ENCODE measurements around the gene ARRDC1.
A peak's percentile ranks its signal among the peaks of the same experiment; 100 is the strongest.
"Not testable (repeated sequence)": the region's sequence is repeated elsewhere in the genome, so short reads cannot be mapped to it uniquely, and the experiment has no call there.

The ARRDC1 gene, protein sequence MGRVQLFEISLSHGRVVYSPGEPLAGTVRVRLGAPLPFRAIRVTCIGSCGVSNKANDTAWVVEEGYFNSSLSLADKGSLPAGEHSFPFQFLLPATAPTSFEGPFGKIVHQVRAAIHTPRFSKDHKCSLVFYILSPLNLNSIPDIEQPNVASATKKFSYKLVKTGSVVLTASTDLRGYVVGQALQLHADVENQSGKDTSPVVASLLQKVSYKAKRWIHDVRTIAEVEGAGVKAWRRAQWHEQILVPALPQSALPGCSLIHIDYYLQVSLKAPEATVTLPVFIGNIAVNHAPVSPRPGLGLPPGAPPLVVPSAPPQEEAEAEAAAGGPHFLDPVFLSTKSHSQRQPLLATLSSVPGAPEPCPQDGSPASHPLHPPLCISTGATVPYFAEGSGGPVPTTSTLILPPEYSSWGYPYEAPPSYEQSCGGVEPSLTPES

DNA sequence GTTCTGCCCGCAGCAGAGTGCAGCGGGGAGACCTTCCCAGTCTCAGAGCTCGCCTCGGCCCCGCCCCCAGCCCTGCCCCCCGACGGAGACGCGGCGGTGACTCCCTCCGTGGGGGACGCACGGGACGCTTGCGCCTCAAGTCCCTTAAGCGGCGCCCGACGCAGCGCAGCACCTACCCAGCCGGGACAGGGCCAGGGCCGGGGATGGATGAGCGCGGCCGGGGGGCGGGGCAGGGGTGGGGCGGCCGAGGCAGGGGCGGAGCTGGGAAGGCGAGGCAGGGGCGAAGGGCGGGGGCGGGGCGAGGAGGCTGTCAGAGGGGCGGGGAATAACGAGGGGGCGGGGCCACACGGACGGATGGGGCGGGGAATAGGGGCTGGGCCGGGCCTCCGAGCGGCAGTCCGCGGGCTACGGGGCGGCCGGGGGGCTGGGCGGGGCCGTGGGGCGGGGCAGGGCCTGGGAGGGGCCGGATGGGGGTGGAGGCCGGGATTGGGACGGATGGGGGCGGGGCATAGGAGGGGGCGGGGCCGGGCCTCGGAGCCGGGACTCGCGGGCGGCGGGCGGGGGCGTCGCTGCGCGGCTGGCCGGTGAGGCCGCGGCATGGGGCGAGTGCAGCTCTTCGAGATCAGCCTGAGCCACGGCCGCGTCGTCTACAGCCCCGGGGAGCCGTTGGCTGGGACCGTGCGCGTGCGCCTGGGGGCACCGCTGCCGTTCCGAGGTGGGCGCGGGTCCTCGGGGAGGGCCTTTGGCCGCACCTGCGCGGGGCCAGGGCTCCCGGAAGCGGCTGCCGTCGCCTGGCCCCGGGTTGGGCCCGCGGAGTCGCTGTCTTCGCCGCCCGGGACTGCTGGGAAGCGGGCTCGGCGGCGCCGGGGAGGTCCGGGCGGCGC, at the start of gene ARRDC1:
TSS of gene ARRDC1 (plus strand) at position 566 of the 884 bp plus-strand sequence. CDS start at position 598, 32 bp downstream.
- DNase-seq (ENCODE audit: low read depth in 1 of 2, low spot score in 1 of 2): peak; percentile 88 to 94

DNA sequence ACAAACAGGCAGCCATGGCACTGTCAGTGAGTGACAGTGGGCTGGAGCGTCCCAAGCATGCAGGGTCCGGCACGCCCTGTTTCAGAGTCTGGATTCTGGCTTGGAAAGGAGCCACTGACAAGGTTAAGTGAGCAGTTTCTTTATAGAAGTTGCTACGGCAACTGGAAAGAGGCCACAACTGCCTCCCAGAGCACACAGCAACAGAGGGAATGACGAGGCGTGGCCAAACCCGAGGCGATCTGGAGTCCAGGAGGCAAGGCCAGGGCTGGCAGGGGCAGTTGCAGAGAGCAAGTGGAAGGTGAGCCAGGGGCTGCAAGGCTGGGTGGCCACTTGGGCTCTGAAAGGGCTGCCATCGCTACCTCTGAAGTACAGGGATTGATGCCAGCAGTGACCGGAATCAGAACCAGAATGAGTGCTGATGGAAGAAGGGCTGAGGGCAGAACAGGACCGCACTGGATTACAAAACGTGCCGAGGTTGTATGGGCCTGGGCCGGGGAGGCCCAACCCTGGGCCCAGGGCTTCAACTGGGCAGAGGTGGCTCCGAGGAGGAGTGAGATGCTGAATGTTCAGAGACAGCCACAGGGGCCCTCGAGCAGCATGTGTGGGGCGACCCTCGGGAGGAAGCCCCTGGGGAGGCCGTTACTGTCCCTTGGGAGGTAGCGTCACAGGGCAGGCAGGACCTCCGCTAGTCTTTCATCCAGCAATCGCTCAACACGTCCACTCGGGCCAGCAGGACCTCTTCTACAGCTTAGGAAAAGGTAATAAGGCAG, 49.2 kb upstream of the ARRDC1 start:
- no peak for DNase-seq (ENCODE audit: low read depth in 1 of 2, low spot score in 1 of 2)

DNA sequence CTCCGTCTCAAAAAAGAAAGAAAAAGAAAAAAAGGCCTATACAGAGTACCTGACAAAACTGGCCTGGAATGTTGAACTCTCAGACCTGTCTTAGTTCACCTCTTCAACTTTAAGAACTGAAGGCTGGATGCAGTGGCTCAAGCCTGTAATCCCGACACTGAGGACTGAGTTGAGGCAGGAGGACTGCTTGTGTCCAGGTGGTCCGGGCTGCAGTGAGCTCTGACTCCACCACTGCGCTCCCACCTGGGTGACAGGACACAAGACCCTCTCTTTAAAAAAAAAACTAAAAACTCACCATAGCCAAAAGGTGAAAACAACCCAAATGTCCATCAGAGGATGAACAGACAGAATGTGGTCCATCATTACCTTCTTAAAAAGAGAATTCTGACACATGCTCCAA, 47.4 kb upstream of the ARRDC1 start:
- no peak for DNase-seq (ENCODE audit: low read depth in 1 of 2, low spot score in 1 of 2)

DNA sequence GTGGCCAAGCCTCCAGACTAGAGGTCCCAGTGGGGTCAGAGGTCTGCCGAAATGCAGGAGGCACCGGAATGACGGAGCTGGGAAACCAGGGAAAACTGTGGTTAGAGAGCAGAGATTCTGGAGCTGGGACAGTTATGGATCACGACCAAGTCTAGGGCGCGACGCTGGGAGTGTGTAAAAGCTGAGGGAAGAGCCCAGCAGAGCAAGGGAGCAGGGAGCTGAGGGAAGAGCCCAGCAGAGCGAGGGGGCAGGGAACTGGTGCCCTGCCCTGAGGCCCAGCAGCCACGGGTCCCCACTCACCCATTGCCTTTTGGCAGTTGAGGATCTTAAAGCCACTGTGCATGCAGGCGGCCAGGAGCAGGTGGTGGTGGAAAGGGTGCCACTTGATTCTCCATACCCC, 41.4 kb upstream of the ARRDC1 start:
- no peak for DNase-seq (ENCODE audit: low read depth in 1 of 2, low spot score in 1 of 2)

DNA sequence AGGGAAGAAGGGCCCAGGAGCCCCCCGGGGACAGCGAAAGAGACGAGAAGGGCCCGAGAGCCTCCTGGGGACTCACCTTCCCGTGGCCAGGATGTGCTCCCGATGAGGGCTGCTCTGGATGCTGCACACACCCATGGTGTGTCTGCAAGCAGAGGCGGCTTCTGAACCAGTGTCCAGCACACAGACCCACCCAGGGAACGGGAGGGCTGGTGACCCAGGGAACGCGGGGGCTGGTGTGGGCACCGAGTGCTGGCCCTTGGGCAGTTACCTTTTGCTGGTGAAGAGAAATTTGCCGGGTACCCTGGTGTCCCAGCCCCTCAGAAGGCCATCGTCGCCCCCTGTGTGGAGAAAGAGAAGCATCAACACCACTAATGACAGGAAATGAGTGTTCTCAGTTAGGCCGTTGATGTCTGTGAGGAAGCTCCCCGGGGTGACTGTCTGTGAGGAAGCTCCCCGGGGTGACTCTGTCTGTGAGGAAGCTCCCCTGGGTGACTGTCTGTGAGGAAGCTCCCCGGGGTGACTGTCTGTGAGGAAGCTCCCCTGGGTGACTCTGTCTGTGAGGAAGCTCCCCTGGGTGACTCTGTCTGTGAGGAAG, 40.6 kb upstream of the ARRDC1 start:
- DNase-seq (ENCODE audit: low read depth in 1 of 2, low spot score in 1 of 2): no peak

DNA sequence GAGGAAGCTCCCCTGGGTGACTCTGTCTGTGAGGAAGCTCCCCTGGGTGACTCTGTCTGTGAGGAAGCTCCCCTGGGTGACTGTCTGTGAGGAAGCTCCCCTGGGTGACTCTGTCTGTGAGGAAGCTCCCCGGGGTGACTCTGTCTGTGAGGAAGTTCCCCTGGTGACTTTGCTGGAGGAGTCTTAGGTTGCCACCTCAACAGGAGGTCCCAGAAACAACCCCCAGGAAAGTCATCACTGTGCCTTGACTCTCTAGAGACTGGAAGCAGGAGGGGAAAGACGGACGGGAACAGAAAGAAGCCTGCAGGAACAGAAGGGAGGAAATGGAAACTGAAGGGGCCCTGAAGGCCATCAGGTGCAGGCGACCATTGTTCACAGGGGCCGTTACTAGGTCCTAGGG, 37.0 kb upstream of the ARRDC1 start:
- not testable (repeated sequence) for DNase-seq (ENCODE audit: low read depth in 1 of 2, low spot score in 1 of 2)

DNA sequence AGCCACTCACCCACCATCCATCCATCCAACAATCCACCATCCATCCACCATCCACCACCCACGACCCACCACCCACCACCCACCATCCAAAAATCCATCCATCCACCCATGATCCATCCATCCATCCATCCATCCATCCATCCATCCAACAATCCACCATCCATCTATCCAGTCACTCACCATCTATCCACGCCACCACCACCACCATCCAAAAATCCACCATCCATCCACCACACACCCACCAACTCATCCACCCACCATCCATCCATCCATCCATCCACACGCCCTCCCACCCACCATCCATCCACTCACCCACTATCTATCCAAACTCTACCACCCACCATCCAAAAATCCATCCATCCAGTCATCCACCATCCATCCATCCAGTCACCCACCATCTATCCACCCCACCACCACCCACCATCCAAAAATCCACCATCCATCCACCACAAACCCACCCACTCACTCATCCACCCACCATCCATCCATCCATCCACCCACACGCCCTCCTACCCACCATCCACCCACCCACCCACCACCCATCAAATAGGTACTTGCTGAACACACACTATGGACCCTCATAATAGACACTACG, 35.8 kb upstream of the ARRDC1 start:
- DNase-seq (ENCODE audit: low read depth in 1 of 2, low spot score in 1 of 2): no peak

DNA sequence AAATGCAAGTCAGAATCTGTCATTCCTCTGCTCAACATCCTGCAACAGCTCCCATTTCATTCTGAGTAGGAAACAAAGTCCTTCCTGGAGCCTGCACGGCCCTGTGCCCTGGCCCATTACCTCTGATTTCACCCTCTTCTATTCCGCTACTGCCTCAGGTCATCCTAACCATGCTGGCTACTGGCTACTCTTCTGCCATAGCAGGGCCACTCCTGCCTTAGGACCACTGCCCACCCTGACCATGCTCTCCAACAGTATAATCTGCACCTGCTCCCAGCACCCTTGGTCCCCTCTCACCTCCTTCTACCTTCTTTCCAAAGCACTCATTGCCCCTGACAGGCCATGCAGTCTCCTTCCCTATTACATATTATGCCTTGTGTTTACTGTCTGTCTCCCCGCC, 34.9 kb upstream of the ARRDC1 start:
- no peak for DNase-seq (ENCODE audit: low read depth in 1 of 2, low spot score in 1 of 2)

DNA sequence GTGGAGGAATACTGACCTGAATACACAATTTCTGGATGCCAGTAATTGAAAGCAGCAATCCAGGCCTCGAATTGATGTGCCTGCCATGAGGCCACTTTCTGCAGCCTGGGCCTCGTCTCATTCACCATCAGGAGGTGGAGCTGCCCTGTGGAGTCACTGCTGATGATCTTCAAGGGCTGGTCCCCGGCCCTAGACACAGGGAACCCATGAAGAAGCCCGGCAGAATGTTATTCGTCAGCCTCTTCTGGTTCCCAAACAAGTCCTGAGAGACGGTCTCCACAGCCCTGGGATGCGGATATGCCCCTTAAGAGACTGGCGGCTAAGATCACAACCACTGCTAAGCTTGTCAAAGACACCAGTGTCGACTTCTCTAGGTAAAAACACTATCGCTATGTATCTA, 31.3 kb upstream of the ARRDC1 start:
- no peak for DNase-seq (ENCODE audit: low read depth in 1 of 2, low spot score in 1 of 2)

DNA sequence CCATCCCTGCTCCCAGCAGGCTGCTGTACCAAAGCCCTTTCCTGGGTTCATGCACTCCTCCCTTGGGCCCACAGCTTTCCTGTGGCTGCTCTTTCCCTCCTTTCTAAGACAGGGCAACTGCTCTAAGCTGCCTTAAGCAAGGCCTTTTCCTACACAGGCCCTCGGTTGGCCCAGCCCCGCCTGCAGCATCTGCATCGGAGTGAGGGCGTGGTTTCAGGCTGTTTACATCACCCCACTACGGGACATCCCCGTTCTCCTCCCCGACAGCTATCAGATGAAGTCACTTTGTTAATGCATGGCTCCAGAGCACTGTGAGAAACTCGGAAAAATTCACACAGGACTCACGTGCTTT, 30.1 kb upstream of the ARRDC1 start:
- no peak for DNase-seq (ENCODE audit: low read depth in 1 of 2, low spot score in 1 of 2)

DNA sequence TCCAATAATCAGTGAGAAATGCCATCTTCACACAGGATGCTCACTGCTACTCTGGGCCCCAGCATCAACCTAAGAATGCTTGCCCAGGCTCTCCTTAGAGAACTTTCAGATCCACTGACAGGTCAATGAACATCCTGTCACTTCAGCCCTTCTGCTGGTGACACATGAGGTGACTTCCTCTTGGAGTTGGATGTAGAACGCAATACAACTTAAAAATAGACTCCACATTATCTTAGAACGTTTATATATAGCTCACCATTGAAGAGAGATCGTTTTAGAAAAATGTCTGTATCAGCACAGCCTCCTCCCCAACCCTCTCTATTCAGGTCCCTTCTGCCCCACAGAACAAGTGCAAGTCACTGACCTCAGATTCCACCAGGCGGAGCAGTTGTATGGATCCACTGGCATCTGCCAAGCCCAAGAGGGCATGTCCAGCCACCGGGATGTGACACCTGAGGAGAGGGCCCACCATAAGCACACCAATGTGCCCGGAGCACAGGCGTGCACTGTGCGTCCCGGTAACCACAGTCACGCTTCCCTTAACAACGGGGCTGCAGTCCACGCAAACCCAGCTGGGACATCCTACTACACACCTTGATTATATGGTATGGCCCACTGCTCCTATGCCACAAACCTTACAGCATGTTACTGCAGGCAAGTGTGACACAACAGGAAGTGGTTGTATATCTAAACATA, 29.6 kb upstream of the ARRDC1 start:
- no peak for DNase-seq (ENCODE audit: low read depth in 1 of 2, low spot score in 1 of 2)

DNA sequence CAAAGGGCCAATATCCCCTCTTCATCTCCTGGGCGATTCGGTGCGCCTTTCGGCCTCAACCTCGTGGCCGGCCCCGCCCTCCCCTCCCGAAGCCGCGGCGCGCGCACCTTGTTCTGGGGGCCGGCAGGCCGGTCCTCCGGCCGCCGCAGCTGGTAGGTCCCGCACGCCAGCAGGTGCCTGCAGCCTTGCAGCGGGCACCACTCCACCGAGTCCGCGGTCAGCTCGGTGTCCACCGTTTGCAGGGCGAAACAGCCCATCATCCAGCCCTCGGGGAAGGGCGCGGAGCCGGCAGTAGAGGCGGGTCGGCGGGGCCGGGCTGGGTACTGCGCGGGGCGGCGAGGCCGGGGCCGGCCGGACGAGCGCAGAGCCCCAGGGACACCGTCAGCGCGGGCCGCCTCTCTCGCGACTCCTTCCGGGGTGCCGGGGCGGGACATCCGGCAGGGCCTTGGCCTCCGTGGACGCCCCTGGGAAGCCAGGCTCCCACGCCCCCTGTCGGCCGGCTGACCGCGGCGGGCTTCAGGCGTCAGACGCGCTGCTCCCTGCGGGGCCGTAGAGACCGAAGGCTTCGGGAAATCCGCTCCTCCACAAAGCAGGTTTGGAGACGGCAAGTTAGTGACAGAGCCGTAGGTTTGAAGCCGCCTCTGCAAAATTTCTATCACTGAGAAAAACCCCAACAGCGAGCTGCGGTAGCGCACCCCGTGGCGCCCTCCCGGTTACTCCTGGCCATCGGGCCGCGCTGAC, 26.8 kb upstream of the ARRDC1 start, which contains the start of gene DPH7:
TSS of gene DPH7 (minus strand) at position 408 of the 741 bp plus-strand sequence. CDS start at position 260, 148 bp downstream.
- peak; percentile 94 to 95 for DNase-seq (ENCODE audit: low read depth in 1 of 2, low spot score in 1 of 2)

DNA sequence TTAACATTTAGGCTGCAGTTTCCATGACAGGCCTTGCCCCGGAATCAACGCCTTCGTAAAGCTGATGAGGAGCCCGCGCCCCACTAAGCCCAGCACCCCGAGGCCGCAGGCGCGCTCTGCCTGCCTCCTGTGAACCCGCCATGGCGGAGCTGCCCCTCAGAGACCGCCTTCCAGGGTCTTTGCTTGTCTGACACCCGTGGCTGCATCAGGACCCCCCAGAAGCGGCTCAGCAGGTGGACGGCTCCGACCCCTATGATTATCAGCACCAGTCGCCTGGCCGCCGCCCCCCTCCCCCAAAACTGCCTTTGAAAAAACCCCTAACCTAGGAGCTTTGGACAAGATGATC, 26.3 kb upstream of the ARRDC1 start:
- no peak for DNase-seq (ENCODE audit: low read depth in 1 of 2, low spot score in 1 of 2)

DNA sequence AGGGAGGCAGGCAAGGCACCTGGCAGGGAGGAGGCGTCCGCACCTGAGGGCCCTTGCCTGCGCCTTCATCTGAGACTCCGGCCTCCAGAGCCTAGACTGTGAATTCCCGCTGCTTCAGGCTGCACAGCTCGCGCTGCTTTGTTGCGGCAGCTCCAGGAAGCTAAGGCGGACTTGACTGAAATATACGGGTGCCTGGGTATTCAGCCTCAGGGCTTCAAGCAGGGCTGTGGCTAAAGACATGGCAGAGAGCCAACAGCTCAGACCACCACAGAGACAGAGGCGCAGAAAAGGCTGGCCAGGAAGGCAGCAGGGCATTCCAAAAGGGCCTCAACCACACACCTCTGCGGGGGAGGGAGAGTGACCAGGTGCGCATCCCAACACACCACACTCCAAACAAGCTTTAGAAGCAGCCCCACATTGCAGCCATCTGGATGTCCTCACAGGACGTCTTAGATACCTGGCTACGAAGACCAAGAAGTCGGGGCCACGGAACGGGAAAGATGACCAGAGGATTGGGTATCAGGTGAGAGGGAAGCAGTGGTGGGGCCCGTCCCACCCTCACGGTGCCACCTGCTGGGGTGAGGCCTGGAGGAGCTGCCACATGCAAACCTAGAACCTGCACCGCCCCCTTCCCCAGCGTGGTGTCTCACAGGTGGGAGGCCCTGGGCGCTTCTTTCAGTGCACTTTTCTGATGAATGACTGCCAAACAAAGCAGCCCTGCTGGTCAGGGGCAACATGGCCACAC, 25.1 kb upstream of the ARRDC1 start:
- no peak for DNase-seq (ENCODE audit: low read depth in 1 of 2, low spot score in 1 of 2)

DNA sequence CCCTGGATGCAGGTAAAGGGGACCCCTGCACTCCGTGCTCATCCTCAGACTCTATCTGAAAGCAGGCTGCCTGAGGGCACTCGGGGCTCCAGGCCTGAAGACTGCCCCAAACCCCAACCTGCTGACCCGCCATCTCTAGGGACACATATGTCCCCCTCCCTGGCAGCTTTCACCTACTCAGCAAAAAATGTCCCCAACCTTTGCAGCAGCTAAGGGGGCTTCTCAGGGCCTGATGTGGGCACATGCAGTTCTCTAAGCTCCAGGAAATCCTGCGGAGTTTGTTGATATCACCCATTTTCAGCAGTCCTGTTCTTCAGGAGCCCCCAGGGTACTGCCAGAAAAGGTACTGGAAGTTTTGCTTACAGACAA, 24.5 kb upstream of the ARRDC1 start:
- DNase-seq (ENCODE audit: low read depth in 1 of 2, low spot score in 1 of 2): no peak

DNA sequence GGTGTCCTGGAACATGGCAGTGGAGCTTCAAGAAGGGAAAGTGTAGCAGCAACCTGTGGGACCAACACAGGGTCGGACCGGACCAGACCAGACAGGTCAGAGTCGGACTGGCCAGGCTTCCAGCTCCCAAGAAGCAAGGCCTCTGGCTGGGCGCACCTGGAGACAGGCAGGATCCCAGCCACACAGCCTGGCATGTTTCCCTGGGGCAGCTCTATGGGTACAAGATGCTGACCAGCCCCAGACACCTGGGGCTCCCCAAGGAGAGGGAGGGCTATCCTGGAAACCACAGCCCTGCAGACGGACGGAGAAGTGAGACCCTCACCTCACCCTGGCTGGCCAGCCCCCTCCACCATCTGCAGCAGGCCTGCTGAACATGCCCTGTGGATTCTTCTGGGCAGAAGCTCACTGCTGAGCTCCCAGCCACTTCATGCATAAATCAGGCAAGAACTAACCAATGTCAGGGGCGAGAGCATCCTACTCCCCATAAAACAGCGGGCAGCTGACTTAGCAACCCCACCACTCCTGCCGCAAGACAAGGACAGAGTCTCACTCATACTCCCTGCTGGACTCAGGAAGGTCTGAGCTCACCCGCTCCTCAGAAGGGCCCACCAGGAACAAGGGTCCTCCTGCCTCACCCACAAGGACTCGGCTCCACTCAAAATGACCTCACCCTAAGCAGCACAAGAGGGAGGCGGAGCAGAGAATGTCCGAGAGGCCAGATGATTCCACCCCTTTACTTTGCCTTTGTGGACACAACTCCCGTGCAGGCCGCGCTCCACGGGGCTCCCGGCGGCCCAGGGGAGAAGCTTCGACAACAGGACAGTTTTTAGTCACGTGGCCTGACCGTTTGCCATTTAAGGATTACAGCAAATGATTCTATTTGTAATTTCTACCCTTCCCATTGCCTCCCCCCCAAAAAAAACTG, 23.9 kb upstream of the ARRDC1 start:
- no peak for DNase-seq (ENCODE audit: low read depth in 1 of 2, low spot score in 1 of 2)

DNA sequence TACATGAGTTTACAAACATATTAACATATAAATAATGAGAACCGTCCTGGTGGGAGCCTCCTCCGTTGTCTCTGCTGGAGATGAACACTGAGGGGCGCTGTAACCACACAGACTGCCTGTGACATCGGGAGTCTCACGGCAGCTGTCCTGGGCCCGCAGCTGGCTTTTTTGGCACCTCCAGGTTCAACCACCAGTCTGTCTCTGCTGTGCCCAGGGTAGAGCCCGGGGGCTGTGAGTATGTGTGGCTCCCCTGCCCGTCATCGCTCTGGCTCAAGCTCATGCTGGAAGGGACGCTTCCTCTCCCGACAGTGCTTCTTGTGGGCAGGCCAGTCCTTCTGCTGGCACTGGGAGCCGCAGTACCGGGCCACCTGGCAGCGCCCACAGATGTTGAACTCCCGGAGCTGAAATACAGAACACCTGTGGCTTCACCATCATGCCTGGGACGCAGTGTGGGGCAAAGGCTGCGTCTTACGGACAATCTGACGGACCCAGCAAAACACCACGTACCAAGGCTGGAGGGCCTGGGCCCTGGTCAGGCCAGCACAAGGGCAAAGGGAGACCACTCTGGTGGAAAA, 23.1 kb upstream of the ARRDC1 start:
- no peak for DNase-seq (ENCODE audit: low read depth in 1 of 2, low spot score in 1 of 2)
